Astrocyte (in vitro differentiated cells and primary cell): ENCODE measurements around the gene MUC5AC. TPM values are rescaled to one million over a fixed set of nuclear protein-coding genes. Genes with fewer than 3 reads are reported as not detected.
"Not testable (repeated sequence)": the region's sequence is repeated elsewhere in the genome, so short reads cannot be mapped to it uniquely, and the experiment has no call there.

ENCODE experiments used
- DNase-seq: peaks from one replicate; pipeline ENCODE4 v3.0.0-alpha.2; 2010; ENCODE audit warnings: low read depth
- FAIRE-seq: peaks from 2 replicates; lab custom pipeline; 2011; peaks lifted over from hg19 to GRCh38; lab: Jason Lieb, UNC
- H2AFZ ChIP-seq: 2 replicates; pipeline ENCODE4 v1.6.0; 2012; ENCODE audit warnings: low read depth, low read length, inconsistent platforms
- H3K27ac ChIP-seq: 2 replicates; pipeline ENCODE4 v1.5.1; 2011; ENCODE audit warnings: low read depth, low read length, inconsistent platforms
- H3K27me3 ChIP-seq: 2 replicates; pipeline ENCODE4 v1.6.0; 2011; ENCODE audit warnings: low read length, inconsistent platforms; ENCODE audit not compliant: insufficient read depth
- H3K36me3 ChIP-seq: 2 replicates; pipeline ENCODE4 v1.5.1; 2011; ENCODE audit warnings: low read length, inconsistent platforms; ENCODE audit not compliant: insufficient read depth
- H3K4me1 ChIP-seq: 2 replicates; pipeline ENCODE4 v1.5.1; 2011; ENCODE audit warnings: low read length, inconsistent platforms; ENCODE audit not compliant: insufficient read depth
- H3K4me2 ChIP-seq: 2 replicates; pipeline ENCODE4 v1.6.0; 2012; ENCODE audit warnings: low read length, inconsistent platforms
- H3K4me3 ChIP-seq: 2 replicates; pipeline ENCODE4 v1.5.1; 2011; ENCODE audit warnings: low read depth, mild to moderate bottlenecking, low read length, inconsistent platforms; ENCODE audit not compliant: insufficient read depth
- H3K79me2 ChIP-seq: 2 replicates; pipeline ENCODE4 v1.6.0; 2012; ENCODE audit warnings: mild to moderate bottlenecking, low read length, inconsistent platforms; ENCODE audit not compliant: insufficient read depth
- H3K9ac ChIP-seq: 2 replicates; pipeline ENCODE4 v1.6.0; 2012; ENCODE audit warnings: mild to moderate bottlenecking, low read length, inconsistent platforms
- H3K9me3 ChIP-seq: 2 replicates; pipeline ENCODE4 v1.5.1; 2012; ENCODE audit warnings: low read depth, mild to moderate bottlenecking, low read length, inconsistent platforms; ENCODE audit not compliant: insufficient read depth
- H4K20me1 ChIP-seq: 2 replicates; pipeline ENCODE4 v1.6.0; 2012; ENCODE audit warnings: low read length, inconsistent platforms; ENCODE audit not compliant: insufficient read depth
- H3K27ac Mint-ChIP-seq: one replicate; pipeline ENCODE4 v1.8.0; 2021; ENCODE audit warnings: mild to moderate bottlenecking, mixed read lengths; ENCODE audit not compliant: unreplicated experiment
- H3K27me3 Mint-ChIP-seq: one replicate; pipeline ENCODE4 v1.8.0; 2021; ENCODE audit warnings: low read depth, mixed read lengths; ENCODE audit not compliant: unreplicated experiment
- H3K36me3 Mint-ChIP-seq: one replicate; pipeline ENCODE4 v1.8.0; 2021; ENCODE audit warnings: low read depth, mixed read lengths; ENCODE audit not compliant: unreplicated experiment
- H3K4me1 Mint-ChIP-seq: one replicate; pipeline ENCODE4 v1.8.0; 2021; ENCODE audit warnings: low read depth, mixed read lengths; ENCODE audit not compliant: unreplicated experiment
- H3K4me3 Mint-ChIP-seq: one replicate; pipeline ENCODE4 v1.8.0; 2021; ENCODE audit warnings: mild to moderate bottlenecking, moderate library complexity, mixed read lengths; ENCODE audit not compliant: unreplicated experiment
- H3K9me3 Mint-ChIP-seq: one replicate; pipeline ENCODE4 v1.8.0; 2021; ENCODE audit warnings: mild to moderate bottlenecking, mixed read lengths; ENCODE audit not compliant: unreplicated experiment
- EZH2 ChIP-seq: IDR thresholded peaks from 2 replicates; pipeline ENCODE4 v1.6.1; 2012; ENCODE audit warnings: mild to moderate bottlenecking, low read length, inconsistent platforms; ENCODE audit not compliant: insufficient read depth
- total RNA-seq: library from RNA; stranded (reverse); gene quantifications from 2 replicates; pipeline ENCODE4 v1.2.1, GENCODE V29; 2021
- TF ChIP-seq, protein P1 (sequence below): IDR thresholded peaks from 2 replicates; pipeline ENCODE4 v1.5.1; 2011; ENCODE audit warnings: low read depth, mild to moderate bottlenecking, inconsistent platforms, low read length, moderate library complexity; ENCODE audit not compliant: insufficient read depth

MUC5AC gene
- total RNA-seq, 1 donor from 2014 or later, result not detected

DNA sequence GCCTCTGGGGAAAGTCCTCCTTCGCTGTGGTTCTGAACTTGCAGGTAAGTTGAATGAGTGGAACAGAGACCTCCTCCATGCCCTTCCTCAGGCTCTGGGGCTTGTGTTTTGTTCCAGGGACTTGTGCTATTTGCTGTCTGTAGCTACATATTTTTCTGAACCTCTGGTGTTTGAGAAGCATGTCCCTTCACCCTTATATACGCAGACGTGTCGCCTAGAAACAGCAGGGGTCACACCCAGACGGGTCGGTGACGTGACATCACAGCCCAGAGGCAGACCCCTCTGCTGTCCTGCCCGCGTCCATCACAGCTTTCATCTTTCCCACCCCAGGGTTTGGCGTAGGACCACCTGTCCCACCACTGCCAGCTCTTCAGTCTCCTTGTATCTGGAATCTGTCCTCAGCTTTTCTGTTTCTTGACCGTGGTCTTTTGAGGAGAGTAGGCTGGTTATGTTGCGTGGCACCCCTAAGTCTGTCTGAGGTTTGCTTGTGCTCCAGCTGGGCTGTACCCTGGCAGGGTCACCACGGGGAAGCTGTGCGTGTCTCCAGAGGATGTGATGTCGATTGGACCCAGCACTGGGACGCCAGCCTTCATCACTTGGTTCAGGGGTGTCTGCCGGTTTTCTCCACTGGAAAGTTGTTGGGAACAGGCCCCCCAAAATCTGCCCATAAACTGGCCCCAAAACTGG, 51.8 kb downstream of the MUC5AC start:
- H3K4me2 ChIP-seq, result no peak overlapping the region
- H3K9me3 Mint-ChIP-seq, result peaks cover 37% of the 10 kb centered on the region
- DNase-seq (no peak), FAIRE-seq (no peak)
- H3K4me3 Mint-ChIP-seq, result no peak overlapping the region
- peaks cover 4% of the 10 kb centered on the region for H3K27me3 ChIP-seq
- no peak overlapping the region for H3K27ac ChIP-seq
- TF ChIP-seq, protein P1, sequence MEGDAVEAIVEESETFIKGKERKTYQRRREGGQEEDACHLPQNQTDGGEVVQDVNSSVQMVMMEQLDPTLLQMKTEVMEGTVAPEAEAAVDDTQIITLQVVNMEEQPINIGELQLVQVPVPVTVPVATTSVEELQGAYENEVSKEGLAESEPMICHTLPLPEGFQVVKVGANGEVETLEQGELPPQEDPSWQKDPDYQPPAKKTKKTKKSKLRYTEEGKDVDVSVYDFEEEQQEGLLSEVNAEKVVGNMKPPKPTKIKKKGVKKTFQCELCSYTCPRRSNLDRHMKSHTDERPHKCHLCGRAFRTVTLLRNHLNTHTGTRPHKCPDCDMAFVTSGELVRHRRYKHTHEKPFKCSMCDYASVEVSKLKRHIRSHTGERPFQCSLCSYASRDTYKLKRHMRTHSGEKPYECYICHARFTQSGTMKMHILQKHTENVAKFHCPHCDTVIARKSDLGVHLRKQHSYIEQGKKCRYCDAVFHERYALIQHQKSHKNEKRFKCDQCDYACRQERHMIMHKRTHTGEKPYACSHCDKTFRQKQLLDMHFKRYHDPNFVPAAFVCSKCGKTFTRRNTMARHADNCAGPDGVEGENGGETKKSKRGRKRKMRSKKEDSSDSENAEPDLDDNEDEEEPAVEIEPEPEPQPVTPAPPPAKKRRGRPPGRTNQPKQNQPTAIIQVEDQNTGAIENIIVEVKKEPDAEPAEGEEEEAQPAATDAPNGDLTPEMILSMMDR, result no peak
- TF ChIP-seq EZH2, result no peak
- no peaks in the 10 kb centered on the region for H3K4me1 Mint-ChIP-seq
- H3K27ac Mint-ChIP-seq, result no peak overlapping the region
- H3K36me3 Mint-ChIP-seq, result peaks cover 4% of the 10 kb centered on the region
- no peak overlapping the region for H2AFZ ChIP-seq
- no peaks in the 10 kb centered on the region for H4K20me1 ChIP-seq
- peaks cover 49% of the 10 kb centered on the region for H3K27me3 Mint-ChIP-seq
- no peaks in the 10 kb centered on the region for H3K36me3 ChIP-seq
- no peak overlapping the region for H3K4me3 ChIP-seq
- H3K9me3 ChIP-seq, result no peaks in the 10 kb centered on the region
- no peaks in the 10 kb centered on the region for H3K4me1 ChIP-seq
- H3K9ac ChIP-seq, result no peak overlapping the region
- H3K79me2 ChIP-seq, result no peaks in the 10 kb centered on the region

DNA sequence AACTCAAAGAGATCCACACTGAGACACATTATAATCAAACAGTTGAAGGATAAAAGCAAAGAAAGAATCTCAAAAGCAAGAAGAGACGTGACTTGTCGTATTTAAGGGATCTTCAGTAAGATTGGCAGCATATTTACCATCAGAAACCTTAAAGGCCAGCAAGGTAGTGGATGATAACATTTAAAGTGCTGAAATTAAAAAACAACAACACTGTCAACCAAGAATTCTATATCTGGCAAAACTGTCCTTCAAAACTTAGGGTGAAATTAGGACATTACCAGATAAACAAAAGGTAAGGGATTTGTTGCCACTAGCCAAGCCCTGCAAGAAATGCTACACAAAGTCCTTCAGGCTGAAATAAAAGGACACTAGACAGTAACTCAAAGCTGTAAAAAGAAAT, 54.1 kb downstream of the MUC5AC start:
- peaks cover 55% of the 10 kb centered on the region for H3K27me3 Mint-ChIP-seq
- H3K27ac ChIP-seq, result no peak overlapping the region
- H3K4me1 ChIP-seq, result no peaks in the 10 kb centered on the region
- no peak overlapping the region for H2AFZ ChIP-seq
- FAIRE-seq (no peak), DNase-seq (no peak)
- H3K27ac Mint-ChIP-seq, result no peak overlapping the region
- peaks cover 7% of the 10 kb centered on the region for H3K27me3 ChIP-seq
- H3K4me3 ChIP-seq, result no peak overlapping the region
- no peaks in the 10 kb centered on the region for H3K79me2 ChIP-seq
- TF ChIP-seq, protein P1, result no peak
- no peak for TF ChIP-seq EZH2
- H3K36me3 ChIP-seq, result no peaks in the 10 kb centered on the region
- H3K9me3 ChIP-seq, result no peaks in the 10 kb centered on the region
- no peaks in the 10 kb centered on the region for H3K4me1 Mint-ChIP-seq
- no peak overlapping the region for H3K4me2 ChIP-seq
- no peak overlapping the region for H3K4me3 Mint-ChIP-seq
- H3K36me3 Mint-ChIP-seq, result peaks cover 4% of the 10 kb centered on the region
- no peaks in the 10 kb centered on the region for H4K20me1 ChIP-seq
- no peak overlapping the region for H3K9ac ChIP-seq
- H3K9me3 Mint-ChIP-seq, result peaks cover 41% of the 10 kb centered on the region

DNA sequence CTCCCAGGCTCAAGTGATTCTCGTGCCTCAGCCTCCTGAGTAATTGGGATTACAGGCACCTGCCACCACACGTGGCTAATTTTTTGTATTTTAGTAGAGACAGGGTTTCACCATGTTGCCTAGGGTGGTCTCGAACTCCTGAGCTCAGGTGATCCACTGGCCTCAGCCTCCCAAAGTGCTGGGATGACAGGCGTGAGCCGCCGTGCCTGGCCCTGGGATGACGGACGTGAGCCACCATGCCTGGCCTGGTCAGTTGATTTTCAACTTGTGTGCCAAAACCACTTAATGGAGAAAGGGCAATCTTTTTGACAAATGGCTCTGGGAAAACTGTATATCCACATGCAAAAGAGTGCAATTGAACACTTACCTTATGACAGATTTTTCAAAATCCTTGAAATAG, 58.1 kb downstream of the MUC5AC start:
- not testable (repeated sequence) for H2AFZ ChIP-seq, H3K4me3 Mint-ChIP-seq, H3K4me1 ChIP-seq, H3K27ac Mint-ChIP-seq, H3K79me2 ChIP-seq, H3K4me2 ChIP-seq, H3K36me3 ChIP-seq, H3K9me3 ChIP-seq, H3K4me1 Mint-ChIP-seq, H3K36me3 Mint-ChIP-seq, H4K20me1 ChIP-seq, H3K9ac ChIP-seq, H3K27ac ChIP-seq, H3K27me3 ChIP-seq, H3K4me3 ChIP-seq, FAIRE-seq, DNase-seq
- Mint-ChIP-seq H3K9me3 (peaks cover 26% of the 10 kb centered on the region), H3K27me3 (peaks cover 50% of the 10 kb centered on the region)
